GM12878 (cell line): Measurements from ENCODE around the gene C4orf36. TPM values are rescaled to one million over a fixed set of nuclear protein-coding genes. Genes with fewer than 3 reads are reported as not detected.

Experiments used
- ATAC-seq: fragments of 200-7000 bp; cut with Tn5 transposase; 3 replicates; pipeline ENCODE4 v1.9.1; 2020; ENCODE audit warnings: mild to moderate bottlenecking, moderate library complexity
- BruUV-seq: library from RNA; stranded (reverse); fragments of 400-500 nt; replicated peaks from 2 replicates; lab custom pipeline; 2021; lab: Mats Ljungman, UMichigan
- CTCF ChIA-PET: fragments of 300-600 bp; sonication (Branson Sonifier 250); formaldehyde crosslinking; extraction: SDS; loops from one replicate; lab custom pipeline; 2021; ENCODE audit warnings: inconsistent platforms; lab: Yijun Ruan, JAX
- POLR2A ChIA-PET: fragments of 350-600 bp; formaldehyde crosslinking; extraction: SDS; loops from one replicate; lab custom pipeline; 2021; ENCODE audit warnings: inconsistent platforms; lab: Charles Lee
- RAD21 ChIA-PET: fragments of 300-600 bp; sonication (Branson Sonifier 250); formaldehyde crosslinking; loops from one replicate; lab custom pipeline; 2023; ENCODE audit warnings: antibody characterized with exemption; ENCODE audit not compliant: unreplicated experiment; lab: Charles Lee
- SMC1A ChIA-PET: fragments of 300-600 bp; sonication (Branson Sonifier 250); formaldehyde crosslinking; loops from one replicate; lab custom pipeline; 2023; ENCODE audit not compliant: unreplicated experiment, uncharacterized antibody; lab: Charles Lee
- DNase-seq: peaks from one replicate; pipeline ENCODE4 v3.0.0-alpha.2; 2011; ENCODE audit warnings: low read depth, low spot score
- FAIRE-seq: peaks from 3 replicates; lab custom pipeline; 2011; peaks lifted over from hg19 to GRCh38; lab: Jason Lieb, UNC
- H2AFZ ChIP-seq: 2 replicates; pipeline ENCODE4 v1.6.0; 2011; ENCODE audit warnings: low read depth, low read length, control low read depth; ENCODE audit not compliant: control insufficient read depth
- H3K27ac ChIP-seq: 2 replicates; pipeline ENCODE4 v1.5.1; 2011; ENCODE audit warnings: control low read depth; ENCODE audit not compliant: control insufficient read depth, insufficient read depth
- H3K27me3 ChIP-seq, 2 experiments: replicated peaks in 1 of 2; 2 replicates each; pipeline versions ENCODE4 v1.6.0 to v1.6.1; 2011; ENCODE audit warnings: low read length in 1 of 2; ENCODE audit not compliant: control insufficient read depth in 2 of 2, insufficient read depth in 2 of 2
- H3K36me3 ChIP-seq, 2 experiments: 2 replicates each; pipeline ENCODE4 v1.5.1; 2011; ENCODE audit warnings: low read length in 1 of 2; ENCODE audit not compliant: control insufficient read depth in 2 of 2, insufficient read depth in 2 of 2
- H3K4me1 ChIP-seq: 2 replicates; pipeline ENCODE4 v1.6.1; 2011; ENCODE audit warnings: mild to moderate bottlenecking, low read length, moderate library complexity, mixed read lengths; ENCODE audit not compliant: control insufficient read depth, insufficient read depth
- H3K4me2 ChIP-seq: 2 replicates; pipeline ENCODE4 v1.6.0; 2011; ENCODE audit warnings: control low read depth; ENCODE audit not compliant: control insufficient read depth, insufficient read depth
- H3K4me3 ChIP-seq: fragments of 200-600 bp; sonication (generic); 2 replicates; pipeline ENCODE4 v1.5.1; 2016
- H3K79me2 ChIP-seq: 2 replicates; pipeline ENCODE4 v1.6.0; 2011; ENCODE audit warnings: low read length; ENCODE audit not compliant: control insufficient read depth, insufficient read depth
- H3K9ac ChIP-seq: 2 replicates; pipeline ENCODE4 v1.8.0; 2011; ENCODE audit warnings: low read length, control low read depth, mixed read lengths; ENCODE audit not compliant: control insufficient read depth, insufficient read depth
- H3K9me3 ChIP-seq: replicated peaks from 3 replicates; pipeline ENCODE4 v1.5.1; 2011; ENCODE audit warnings: mild to moderate bottlenecking, low read length; ENCODE audit not compliant: control insufficient read depth, insufficient read depth
- H4K20me1 ChIP-seq: 2 replicates; pipeline ENCODE4 v1.6.0; 2011; ENCODE audit not compliant: control insufficient read depth, insufficient read depth
- ASH2L ChIP-seq: fragments of 300-600, 200-600 bp; sonication (generic); IDR thresholded peaks from 2 replicates; pipeline ENCODE4 v1.6.1; 2017; ENCODE audit warnings: low read depth, mild to moderate bottlenecking, borderline replicate concordance
- EZH2 ChIP-seq: IDR thresholded peaks from 2 replicates; pipeline ENCODE4 v1.6.1; 2012; ENCODE audit warnings: low read depth, mild to moderate bottlenecking, control low read depth, inconsistent platforms, low read length, borderline replicate concordance; ENCODE audit not compliant: control insufficient read depth
- IKZF1 ChIP-seq: fragments of 450-650 bp; conservative IDR thresholded peaks from 2 replicates; pipeline ENCODE4 v1.6.1; 2017; ENCODE audit warnings: antibody characterized with exemption, mild to moderate bottlenecking
- JUND ChIP-seq: IDR thresholded peaks from 2 replicates; pipeline ENCODE4 v1.6.1; 2012; ENCODE audit warnings: low read depth, mild to moderate bottlenecking, low read length, improper control_type of control experiment, moderate library complexity
- KDM1A ChIP-seq: fragments of 200-600 bp; sonication (generic); IDR thresholded peaks from 2 replicates; pipeline ENCODE4 v1.6.1; 2016; ENCODE audit warnings: borderline replicate concordance
- MEF2B ChIP-seq: fragments of 450-650 bp; IDR thresholded peaks from 2 replicates; pipeline ENCODE4 v1.6.1; 2018; ENCODE audit warnings: mild to moderate bottlenecking, moderate library complexity; ENCODE audit not compliant: partially characterized antibody, poor library complexity, severe bottlenecking
- MXI1 ChIP-seq: fragments of 150-350 bp; IDR thresholded peaks from 2 replicates; pipeline ENCODE4 v1.6.1; 2011; ENCODE audit warnings: low read depth, mild to moderate bottlenecking, inconsistent platforms, low read length, improper control_type of control experiment
- NFIC ChIP-seq: IDR thresholded peaks from 2 replicates; pipeline ENCODE4 v1.6.1; 2012; ENCODE audit warnings: low read depth, mild to moderate bottlenecking, inconsistent platforms, low read length, moderate library complexity
- NR2C2 ChIP-seq: IDR thresholded peaks from 2 replicates; pipeline ENCODE4 v1.6.1; 2011; ENCODE audit warnings: borderline replicate concordance, low read depth; ENCODE audit not compliant: control insufficient read depth, insufficient read length
- SMARCA5 ChIP-seq: fragments of 450-650 bp; IDR thresholded peaks from 2 replicates; pipeline ENCODE4 v1.6.1; 2017; ENCODE audit warnings: mild to moderate bottlenecking
- SRF ChIP-seq, 2 experiments: IDR thresholded peaks; 2 replicates each; pipeline ENCODE4 v1.6.1; 2011; ENCODE audit warnings: low read depth in 2 of 2, low read length in 2 of 2, mild to moderate bottlenecking in 1 of 2, moderate library complexity in 1 of 2
- STAT1 ChIP-seq: fragments of 450-650 bp; conservative IDR thresholded peaks from 2 replicates; pipeline ENCODE4 v1.6.1; 2014; ENCODE audit warnings: antibody characterized with exemption, mild to moderate bottlenecking
- TAF1 ChIP-seq: IDR thresholded peaks from 2 replicates; pipeline ENCODE4 v1.6.1; 2011; ENCODE audit warnings: mild to moderate bottlenecking, low read depth, low read length, borderline replicate concordance
- ZNF217 ChIP-seq: fragments of 450-650 bp; IDR thresholded peaks from 2 replicates; pipeline ENCODE4 v1.6.1; 2017; ENCODE audit warnings: antibody characterized with exemption, mild to moderate bottlenecking
- ZNF274 ChIP-seq: IDR thresholded peaks from one replicate; pipeline ENCODE4 v1.8.0; 2011; ENCODE audit not compliant: insufficient read length, insufficient read depth
- WGBS: methylation state at CpG from one replicate; pipeline ENCODE4 v1.1.6; 2016; ENCODE audit warnings: low lambda C conversion rate; ENCODE audit not compliant: insufficient replicate concordance, insufficient coverage; ENCODE audit errors: missing lambda C conversion rate; 5-methylcytosine and 5-hydroxymethylcytosine counted together
- in situ Hi-C: fragments of 300-500 bp; cut with MboI; formaldehyde crosslinking; loops from 9 replicates; pipeline ENCODE4 v1.14.3; 2018; ENCODE audit warnings: mixed read lengths
- intact Hi-C: fragments of 100-400 bp; cut with micrococcal nuclease; formaldehyde crosslinking; loops from one replicate; pipeline ENCODE4 v1.14.2; 2022; ENCODE audit not compliant: unreplicated experiment
- polyA plus RNA-seq, 11 experiments: library from polyadenylated mRNA; depleted of rRNA in 4 of 11; unstranded in 6 of 11; stranded (reverse) in 5 of 11; fragments of >200 nt; fragmentation: Nextera tagmentation in 4 of 11; fragmentation: Illumina TruSeq in 1 of 11; extraction: Ambion mirVana in 4 of 11; extraction: Trizol in 1 of 11; gene quantifications; 1 replicate in 1 of 11; 2 replicates in 10 of 11; pipeline versions ENCODE4 v1.2.1 to v1.2.3, GENCODE V29; 2011 to 2016; ENCODE audit warnings: inconsistent platforms in 2 of 11, missing spikeins in 2 of 11, low read depth in 1 of 11
- total RNA-seq, 4 experiments: library from RNA; depleted of rRNA in 3 of 4; stranded (reverse); fragments of >200 nt in 3 of 4; fragmentation: Illumina TruSeq in 1 of 4; extraction: Trizol in 1 of 4; gene quantifications; 2 replicates each; pipeline versions ENCODE4 v1.2.1 to v1.2.3, GENCODE V29; 2013 to 2021
- TF ChIP-seq, protein P1 (sequence below): fragments of 450-650 bp; IDR thresholded peaks from 2 replicates; pipeline ENCODE4 v1.6.1; 2016; ENCODE audit warnings: mild to moderate bottlenecking
- TF ChIP-seq, protein P2 (sequence below): IDR thresholded peaks from 2 replicates; pipeline ENCODE4 v1.6.1; 2012; ENCODE audit warnings: mild to moderate bottlenecking, low read depth, low read length
- TF ChIP-seq, protein P3 (sequence below): IDR thresholded peaks from 2 replicates; pipeline ENCODE4 v1.6.1; 2012; ENCODE audit warnings: low read depth, low read length, improper control_type of control experiment

Gene C4orf36
- total and polyA plus RNA-seq, 10 of the 15 experiments (the other 5 are each of a cell fraction or from before 2014, with no cell fraction given): 0.35 to 2.7 (median 1.3) TPM; not detected in 2

DNA sequence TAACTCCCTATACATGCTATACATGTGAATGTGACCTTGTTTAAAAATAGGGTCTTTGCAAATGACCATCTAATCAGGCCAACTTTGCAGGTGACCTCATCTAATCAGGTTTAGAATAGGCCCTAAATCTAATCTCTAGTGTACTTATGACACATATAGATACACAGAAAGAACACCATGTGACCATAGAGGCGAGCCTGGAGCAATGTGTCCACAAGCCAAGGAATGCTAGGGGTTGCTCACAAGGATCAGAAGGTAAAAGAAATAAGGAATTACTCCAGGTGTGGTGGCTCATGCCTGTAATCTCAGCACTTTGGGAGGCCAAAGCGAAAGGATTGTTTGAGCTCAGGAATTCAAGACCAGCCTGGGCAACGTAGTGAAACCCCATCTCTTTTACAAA is 9.6 kb upstream of the C4orf36 start:
- no peak overlapping the region for H3K4me2 ChIP-seq
- H3K27ac ChIP-seq: no peak overlapping the region
- DNase-seq (no peak), FAIRE-seq (no peak), ATAC-seq (no peak)
- in situ Hi-C loops (no loop called here), intact Hi-C loops (no loop called here)
- H3K4me1 ChIP-seq: no peaks in the 10 kb centered on the region
- WGBS: 51% methylated on average over 3 of the region's 3 CpGs
- CTCF ChIA-PET: interaction anchor here (0.7 to 11.3 kb wide), 4 partner anchors 240 to 404 kb away, joined by 3 to 207 read pairs (median 4); no protein-coding TSS in a partner anchor
- RAD21 ChIA-PET: interaction anchor here (0.8 to 1.5 kb wide), 3 partner anchors 334 to 406 kb away, joined by 3 to 6 read pairs (median 6); no protein-coding TSS in a partner anchor
- H2AFZ ChIP-seq: no peak overlapping the region
- no peaks in the 10 kb centered on the region for H3K9me3 ChIP-seq
- H4K20me1 ChIP-seq: no peaks in the 10 kb centered on the region
- H3K36me3 ChIP-seq: no peaks in the 10 kb centered on the region
- BruUV-seq: no TSS peak
- H3K4me3 ChIP-seq: no peak overlapping the region
- no peaks in the 10 kb centered on the region for H3K79me2 ChIP-seq
- no peak overlapping the region for H3K9ac ChIP-seq
- H3K27me3 ChIP-seq: no peaks in the 10 kb centered on the region
- SMC1A ChIA-PET: interaction anchor here (0.7 to 6.1 kb wide), 5 partner anchors 191 to 406 kb away, joined by 3 to 75 read pairs (median 9); no protein-coding TSS in a partner anchor
- POLR2A ChIA-PET: interaction anchor here (0.6 kb wide), 2 partner anchors 73 to 339 kb away, joined by 4 to 8 read pairs; no protein-coding TSS in a partner anchor
- TF ChIP-seq ZNF274 (no peak), MEF2B (no peak), NFIC (no peak), KDM1A (no peak), ASH2L (no peak), TAF1 (no peak), MXI1 (no peak), EZH2 (no peak), SMARCA5 (no peak), SRF (IDR thresholded peaks at IDR 0.05; ENCODE audit: low read depth in 2 of 2, low read length in 2 of 2) (no peak), ZNF217 (no peak), JUND (no peak), NR2C2 (no peak), IKZF1 (no peak), STAT1 (no peak)
- TF ChIP-seq, protein P1, sequence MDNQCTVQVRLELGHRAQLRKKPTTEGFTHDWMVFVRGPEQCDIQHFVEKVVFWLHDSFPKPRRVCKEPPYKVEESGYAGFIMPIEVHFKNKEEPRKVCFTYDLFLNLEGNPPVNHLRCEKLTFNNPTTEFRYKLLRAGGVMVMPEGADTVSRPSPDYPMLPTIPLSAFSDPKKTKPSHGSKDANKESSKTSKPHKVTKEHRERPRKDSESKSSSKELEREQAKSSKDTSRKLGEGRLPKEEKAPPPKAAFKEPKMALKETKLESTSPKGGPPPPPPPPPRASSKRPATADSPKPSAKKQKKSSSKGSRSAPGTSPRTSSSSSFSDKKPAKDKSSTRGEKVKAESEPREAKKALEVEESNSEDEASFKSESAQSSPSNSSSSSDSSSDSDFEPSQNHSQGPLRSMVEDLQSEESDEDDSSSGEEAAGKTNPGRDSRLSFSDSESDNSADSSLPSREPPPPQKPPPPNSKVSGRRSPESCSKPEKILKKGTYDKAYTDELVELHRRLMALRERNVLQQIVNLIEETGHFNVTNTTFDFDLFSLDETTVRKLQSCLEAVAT: no peak
- TF ChIP-seq, protein P2, sequence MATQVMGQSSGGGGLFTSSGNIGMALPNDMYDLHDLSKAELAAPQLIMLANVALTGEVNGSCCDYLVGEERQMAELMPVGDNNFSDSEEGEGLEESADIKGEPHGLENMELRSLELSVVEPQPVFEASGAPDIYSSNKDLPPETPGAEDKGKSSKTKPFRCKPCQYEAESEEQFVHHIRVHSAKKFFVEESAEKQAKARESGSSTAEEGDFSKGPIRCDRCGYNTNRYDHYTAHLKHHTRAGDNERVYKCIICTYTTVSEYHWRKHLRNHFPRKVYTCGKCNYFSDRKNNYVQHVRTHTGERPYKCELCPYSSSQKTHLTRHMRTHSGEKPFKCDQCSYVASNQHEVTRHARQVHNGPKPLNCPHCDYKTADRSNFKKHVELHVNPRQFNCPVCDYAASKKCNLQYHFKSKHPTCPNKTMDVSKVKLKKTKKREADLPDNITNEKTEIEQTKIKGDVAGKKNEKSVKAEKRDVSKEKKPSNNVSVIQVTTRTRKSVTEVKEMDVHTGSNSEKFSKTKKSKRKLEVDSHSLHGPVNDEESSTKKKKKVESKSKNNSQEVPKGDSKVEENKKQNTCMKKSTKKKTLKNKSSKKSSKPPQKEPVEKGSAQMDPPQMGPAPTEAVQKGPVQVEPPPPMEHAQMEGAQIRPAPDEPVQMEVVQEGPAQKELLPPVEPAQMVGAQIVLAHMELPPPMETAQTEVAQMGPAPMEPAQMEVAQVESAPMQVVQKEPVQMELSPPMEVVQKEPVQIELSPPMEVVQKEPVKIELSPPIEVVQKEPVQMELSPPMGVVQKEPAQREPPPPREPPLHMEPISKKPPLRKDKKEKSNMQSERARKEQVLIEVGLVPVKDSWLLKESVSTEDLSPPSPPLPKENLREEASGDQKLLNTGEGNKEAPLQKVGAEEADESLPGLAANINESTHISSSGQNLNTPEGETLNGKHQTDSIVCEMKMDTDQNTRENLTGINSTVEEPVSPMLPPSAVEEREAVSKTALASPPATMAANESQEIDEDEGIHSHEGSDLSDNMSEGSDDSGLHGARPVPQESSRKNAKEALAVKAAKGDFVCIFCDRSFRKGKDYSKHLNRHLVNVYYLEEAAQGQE: no peak
- TF ChIP-seq, protein P3, sequence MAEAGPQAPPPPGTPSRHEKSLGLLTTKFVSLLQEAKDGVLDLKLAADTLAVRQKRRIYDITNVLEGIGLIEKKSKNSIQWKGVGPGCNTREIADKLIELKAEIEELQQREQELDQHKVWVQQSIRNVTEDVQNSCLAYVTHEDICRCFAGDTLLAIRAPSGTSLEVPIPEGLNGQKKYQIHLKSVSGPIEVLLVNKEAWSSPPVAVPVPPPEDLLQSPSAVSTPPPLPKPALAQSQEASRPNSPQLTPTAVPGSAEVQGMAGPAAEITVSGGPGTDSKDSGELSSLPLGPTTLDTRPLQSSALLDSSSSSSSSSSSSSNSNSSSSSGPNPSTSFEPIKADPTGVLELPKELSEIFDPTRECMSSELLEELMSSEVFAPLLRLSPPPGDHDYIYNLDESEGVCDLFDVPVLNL: no peak
